Effector CD8-positive, alpha-beta T cell (primary cell): ENCODE data around the gene CLSTN3.
"Not testable (repeated sequence)": the region's sequence is repeated elsewhere in the genome, so short reads cannot be mapped to it uniquely, and the experiment has no call there.

Source experiments
- DNase-seq: peaks from one replicate; lab custom pipeline; 2025; lab: John Stamatoyannopoulos, UW

The CLSTN3 gene

DNA sequence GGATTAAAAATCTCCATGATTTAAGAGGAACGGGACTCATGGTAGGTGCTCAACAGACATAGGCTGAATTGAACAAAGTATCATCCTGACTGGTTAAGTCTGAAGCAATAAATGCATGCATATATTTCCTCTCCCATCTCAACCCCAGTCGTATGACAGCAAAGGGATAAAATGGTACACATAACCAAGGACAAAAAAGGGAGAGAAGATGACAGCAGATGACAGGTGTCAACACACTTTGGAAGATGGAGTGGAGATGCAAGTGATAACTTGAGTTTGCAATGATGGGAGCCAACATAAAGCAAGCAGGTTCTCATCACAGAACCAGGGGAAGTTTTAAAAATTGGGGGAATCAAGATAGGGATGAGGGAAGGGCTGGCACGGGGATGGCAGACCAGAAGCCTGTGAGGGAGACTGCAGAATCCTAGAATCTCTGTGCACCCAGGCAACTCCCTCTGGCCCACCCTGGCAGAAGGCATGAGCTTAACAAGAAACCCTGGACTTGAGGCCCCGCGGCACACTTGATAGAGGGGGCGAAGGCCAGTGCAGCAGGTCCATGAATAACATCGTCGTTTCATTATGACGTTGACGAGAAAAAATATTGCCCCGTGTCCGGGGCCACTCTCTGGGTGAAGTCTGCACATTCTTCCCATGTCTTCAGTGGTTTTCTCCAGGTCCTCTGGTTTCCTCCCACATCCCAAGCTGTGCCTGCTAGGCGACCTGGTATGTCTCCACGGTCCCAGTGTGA is 26.2 kb upstream of the CLSTN3 start:
- DNase-seq: no peak

DNA sequence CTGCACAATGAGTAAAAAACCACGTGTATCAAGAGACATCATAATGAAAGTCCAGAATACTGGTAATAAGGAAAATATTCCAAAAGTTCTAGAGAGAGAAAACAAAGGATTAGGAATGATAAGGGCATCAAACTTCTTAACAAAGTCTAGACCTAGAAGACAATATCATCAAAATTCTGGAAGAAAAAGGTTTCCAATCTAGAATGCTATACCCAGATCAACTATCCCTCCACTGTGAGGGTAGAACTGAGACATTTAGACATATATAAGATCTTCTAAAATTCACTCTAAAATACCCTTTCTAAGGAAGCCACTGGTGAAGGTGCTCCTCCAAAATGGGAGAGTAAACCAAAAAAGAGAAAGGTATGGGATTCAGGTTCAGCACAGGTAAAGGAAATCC is 24.1 kb upstream of the CLSTN3 start:
- DNase-seq: no peak

- DNase-seq: not testable (repeated sequence)
These were observed 23.0 kb upstream of the CLSTN3 start for GRCh38 chr12:7107181-7107580.

- no peak for DNase-seq
These were observed 22.6 kb upstream of the CLSTN3 start for GRCh38 chr12:7107636-7108002.

DNA sequence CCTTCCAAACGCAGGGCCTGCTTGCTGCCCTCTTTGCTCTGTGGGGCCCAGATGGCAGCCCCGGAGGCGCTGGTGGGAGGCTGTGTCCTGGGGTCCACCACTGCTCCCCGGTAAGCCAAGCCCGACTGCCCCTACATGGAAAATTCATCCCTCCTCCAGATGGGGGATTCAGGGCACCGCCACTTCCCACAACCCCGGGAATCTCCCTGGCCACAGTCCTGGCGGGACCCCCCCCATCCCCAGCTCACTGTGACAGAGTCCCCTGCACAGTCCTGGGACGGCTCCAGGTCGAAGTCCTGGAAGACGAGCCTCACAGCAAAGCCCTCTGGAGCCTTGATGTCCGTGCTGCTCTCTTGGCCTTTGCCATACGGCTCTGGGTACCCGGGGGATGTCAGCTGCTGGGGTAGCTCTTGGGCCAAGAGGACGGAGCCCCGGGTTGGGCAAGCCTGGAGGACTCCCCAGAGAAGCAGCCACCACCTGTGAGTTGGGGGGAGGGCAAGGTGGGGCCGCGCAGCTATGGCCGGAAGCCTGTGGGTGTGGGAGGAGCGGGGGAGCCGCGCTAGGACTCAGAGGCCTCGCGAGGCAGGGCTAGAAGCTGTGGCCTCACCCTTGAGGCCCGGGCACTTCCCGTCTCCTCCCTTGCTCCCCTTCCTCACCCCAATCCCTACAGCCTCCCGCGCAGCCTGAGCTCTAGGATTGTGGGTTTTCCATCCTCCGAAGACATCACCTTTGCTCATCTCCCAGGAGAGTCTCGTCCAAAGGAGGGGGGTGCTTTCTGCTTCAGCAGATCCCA is 22.0 kb upstream of the CLSTN3 start:
- peak; percentile 43 for DNase-seq

DNA sequence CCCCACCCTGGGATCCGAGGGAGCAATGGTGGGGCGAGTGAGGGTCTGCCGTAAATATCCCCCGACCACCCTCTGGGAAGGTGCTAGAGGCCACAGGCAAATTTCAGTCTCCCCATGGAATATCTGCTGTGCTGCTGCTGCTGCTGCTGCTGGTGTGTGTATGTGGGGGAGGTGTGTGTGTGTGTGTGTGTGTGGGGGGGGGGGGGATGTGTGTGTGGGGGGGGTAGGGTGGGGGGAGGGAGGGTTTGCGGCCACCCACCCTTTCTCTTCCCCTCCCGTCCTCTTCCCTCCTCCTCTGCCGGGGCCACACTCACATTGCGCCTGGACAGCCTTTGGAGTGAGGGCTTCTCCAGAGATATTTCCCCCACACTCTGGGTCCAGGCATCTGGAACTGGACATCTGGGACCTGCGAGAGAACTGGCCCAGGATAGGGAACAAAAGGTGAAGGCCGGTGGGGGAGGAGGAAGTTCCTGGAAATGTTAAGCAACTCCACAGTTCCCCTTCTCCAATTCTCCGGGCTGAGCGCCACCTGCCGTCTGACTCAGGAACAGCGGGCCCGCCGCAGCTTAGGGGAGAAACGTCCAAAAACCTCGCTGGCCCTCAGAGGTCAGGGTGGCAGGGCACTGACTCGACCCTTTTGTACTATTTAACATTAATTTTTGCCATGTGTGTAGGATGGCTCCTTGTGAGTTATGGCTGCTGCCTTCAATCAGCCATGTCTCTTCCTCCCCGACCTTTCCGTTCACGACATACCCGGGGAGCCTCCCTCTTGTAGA is 21.2 kb upstream of the CLSTN3 start, which contains the start of gene C1RL:
Gene C1RL (minus strand): TSS at position 419 of the 776 bp plus-strand sequence. CDS start 34 bp downstream, at position 385.
- peak; percentile 79 for DNase-seq

GRCh38 chr12:7109572-7109920 is 20.6 kb upstream of the CLSTN3 start:
- DNase-seq: no peak

GRCh38 chr12:7110661-7111060 is 19.5 kb upstream of the CLSTN3 start:
- DNase-seq: no peak

GRCh38 chr12:7112041-7112440 is 18.1 kb upstream of the CLSTN3 start:
- no peak for DNase-seq

DNA sequence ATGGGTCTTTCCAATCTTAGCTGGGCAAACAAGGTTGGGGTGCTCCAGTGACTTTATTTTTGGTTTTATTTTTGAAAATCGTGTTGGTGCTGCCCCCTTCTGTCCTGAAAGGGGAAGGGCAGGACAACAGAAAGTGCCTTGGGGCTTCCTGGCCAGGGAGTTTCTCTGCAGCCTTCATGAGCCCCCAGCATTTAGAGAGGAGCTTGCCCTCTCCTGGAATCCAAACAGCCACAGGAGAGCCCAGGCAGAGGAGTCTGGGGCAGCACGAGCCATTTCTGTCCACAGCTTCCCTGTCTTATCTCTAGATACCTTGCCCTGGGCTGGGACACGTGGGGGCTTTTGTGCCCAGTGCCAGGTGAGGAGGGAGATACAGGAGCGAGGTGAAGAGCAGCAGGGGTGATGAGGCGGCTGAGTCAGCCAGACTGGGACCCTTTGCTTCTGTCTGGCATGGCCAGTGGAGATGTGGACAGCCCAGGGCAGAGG is 16.7 kb upstream of the CLSTN3 start:
- DNase-seq: peak; percentile 28

DNA sequence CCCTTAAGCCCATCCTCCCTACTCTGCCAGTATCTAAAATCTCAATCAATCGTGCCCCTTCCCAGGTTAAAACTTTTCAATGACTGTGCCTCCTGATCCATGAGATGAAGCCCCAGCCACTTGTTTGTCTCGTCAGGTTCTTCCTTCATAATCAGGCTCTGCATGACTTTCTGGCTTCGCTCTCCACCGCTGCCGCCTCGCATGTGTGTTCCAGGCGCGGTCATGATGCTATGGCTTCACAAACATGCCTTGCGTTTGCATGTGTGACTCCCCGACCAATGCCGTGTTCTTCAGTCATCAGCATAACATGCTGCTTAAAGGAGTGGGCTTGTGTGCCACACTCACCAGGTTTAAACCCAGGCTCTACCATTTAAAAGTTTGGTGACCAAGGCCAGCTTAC is 16.2 kb upstream of the CLSTN3 start:
- no peak for DNase-seq

DNA sequence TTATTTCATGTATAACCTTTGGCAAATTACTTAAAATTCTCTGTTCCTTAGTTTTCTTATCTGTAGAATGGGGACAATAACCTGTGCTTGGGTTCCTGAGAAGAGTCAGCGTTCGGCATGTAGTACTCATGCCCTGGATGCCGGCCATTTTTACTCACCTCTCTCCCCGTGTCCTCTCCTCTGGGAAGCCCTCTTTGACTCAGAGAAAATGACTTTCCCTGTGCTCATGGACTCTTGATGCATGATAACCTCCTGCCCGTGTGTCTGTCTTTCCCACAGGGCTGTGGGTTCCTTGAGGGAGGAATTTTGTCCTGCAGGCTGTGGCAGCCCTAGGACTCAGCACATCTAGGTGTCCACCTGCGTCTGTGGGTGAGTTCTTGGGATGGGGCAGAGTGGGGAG is 15.3 kb upstream of the CLSTN3 start:
- no peak for DNase-seq

- DNase-seq: no peak
These were observed 14.0 kb upstream of the CLSTN3 start for GRCh38 chr12:7116196-7116595.

- no peak for DNase-seq
These were observed 13.3 kb upstream of the CLSTN3 start for GRCh38 chr12:7116916-7117315.

DNA sequence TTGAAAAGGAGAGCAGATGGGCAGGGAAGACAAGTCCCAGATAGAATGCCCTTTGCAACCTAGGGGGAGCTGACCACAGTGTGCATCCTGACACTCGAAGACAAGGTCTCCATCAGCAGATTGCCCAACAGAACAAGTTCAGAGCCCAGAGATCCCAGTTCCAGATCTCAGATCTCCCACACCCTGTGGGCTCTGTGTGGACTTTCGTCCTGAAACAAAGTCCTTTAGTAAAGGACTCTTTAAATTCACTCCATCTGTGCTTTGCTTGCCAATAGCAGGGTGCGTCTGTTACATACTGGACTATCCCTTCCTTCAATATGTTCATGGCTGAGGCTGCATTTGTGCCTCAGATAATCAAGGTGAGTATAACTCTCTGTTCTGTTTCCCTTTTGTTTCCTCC is 12.5 kb upstream of the CLSTN3 start:
- no peak for DNase-seq

DNA sequence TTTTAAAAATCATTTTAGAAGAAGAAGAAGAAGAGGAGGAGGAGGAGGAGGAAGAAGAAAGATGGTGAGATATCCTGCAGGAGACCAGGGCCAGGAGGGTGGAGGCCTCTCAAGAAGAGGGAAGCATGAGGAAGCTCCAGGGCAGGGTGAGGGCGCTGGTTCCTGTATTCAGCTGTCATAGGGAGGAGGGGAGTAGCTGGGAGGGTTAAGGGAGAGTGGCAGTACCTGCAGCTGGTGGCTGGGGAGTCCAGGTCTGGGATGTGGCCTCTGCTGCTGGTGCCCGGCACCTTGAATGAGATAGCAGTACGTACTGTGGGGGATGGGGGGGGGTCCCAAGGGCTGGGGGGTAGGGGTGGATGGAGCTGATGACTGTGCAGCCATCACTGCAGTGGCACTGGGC is 11.3 kb upstream of the CLSTN3 start:
- no peak for DNase-seq

DNA sequence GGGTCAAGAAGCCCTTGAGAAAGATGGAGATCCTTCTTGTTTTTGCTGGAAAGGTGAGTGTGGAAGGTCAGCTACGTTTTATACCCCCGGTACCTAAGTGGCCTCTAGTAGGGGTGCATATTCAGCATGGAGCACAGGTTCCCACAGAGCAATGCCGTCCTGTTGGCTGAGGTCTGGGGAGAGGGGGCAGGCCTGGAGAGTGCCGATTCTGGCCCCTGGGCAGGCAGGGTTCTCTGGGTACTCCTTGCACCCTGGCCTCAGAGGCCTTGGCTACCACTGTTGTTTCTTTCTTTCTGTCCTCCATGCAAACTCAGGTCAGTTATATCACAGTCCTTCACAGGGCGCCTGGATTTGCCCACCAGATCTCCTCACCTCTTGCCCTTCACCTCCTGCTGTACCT is 10.0 kb upstream of the CLSTN3 start:
- DNase-seq: no peak

- no peak for DNase-seq
These were observed 8.8 kb upstream of the CLSTN3 start for GRCh38 chr12:7121324-7121723.

- no peak for DNase-seq
These were observed 7.1 kb upstream of the CLSTN3 start for GRCh38 chr12:7122811-7123769.

DNA sequence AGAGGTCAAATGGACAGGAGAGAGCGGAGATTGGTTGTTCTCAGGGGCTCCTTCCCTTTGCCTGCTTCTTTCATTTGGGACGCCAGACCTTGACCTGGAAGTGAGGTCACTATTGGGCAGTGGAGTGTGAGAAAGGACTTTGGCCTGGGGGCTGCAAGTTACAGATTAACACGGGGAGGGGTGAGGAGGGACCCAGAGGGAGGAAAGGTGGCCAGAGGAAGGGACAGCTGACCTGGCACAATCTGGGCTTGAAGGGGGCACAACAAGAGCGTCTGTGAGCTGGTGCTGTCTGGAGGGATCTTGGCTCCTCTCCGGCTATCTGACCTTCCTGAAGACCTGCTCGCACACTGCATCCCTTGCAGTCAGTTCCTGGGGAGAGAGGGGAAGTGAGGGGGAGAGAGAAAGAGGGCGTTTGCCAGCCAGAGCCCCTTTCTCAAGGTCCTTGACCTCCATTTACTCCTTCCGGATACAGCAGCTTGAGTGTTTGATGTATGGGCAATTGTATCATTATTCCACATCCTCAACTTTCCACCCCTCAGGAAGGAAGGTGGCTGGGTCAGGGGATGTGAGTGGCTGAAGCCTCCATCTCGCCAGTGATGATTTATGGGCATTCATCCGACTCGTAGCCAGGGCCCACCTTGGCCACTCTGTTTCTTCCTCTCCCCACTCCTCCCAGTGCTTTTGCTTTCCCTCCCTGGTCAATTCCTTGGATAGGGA is 6.2 kb upstream of the CLSTN3 start:
- DNase-seq: no peak
